HL-60 (cell line): ENCODE measurements around the gene ABCC1.

Experiments used
- CTCF ChIP-seq: IDR thresholded peaks from one replicate; pipeline ENCODE4 v1.5.1; 2011; ENCODE audit warnings: low read length, control low read depth, inconsistent platforms; ENCODE audit not compliant: insufficient read depth
- GABPA ChIP-seq: IDR thresholded peaks from 2 replicates; pipeline ENCODE4 v1.6.1; 2012; ENCODE audit warnings: low read depth
- REST ChIP-seq: IDR thresholded peaks from 2 replicates; pipeline ENCODE4 v1.6.1; 2012; ENCODE audit warnings: low read depth; ENCODE audit not compliant: insufficient replicate concordance
- SPI1 ChIP-seq: IDR thresholded peaks from 2 replicates; pipeline ENCODE4 v1.6.1; 2012; ENCODE audit warnings: low read depth, mild to moderate bottlenecking, borderline replicate concordance

GRCh38 chr16:16021988-16022682 lies 72.7 kb downstream of the ABCC1 start:
- no peak for TF ChIP-seq CTCF
- no peak for TF ChIP-seq REST
- no peak for TF ChIP-seq GABPA
- no peak for TF ChIP-seq SPI1
